NCI-H2029 (cell line): ENCODE data around the gene CD226.
"Not testable (repeated sequence)": the region's sequence is repeated elsewhere in the genome, so short reads cannot be mapped to it uniquely, and the experiment has no call there.

Experiments used
- DNase-seq: peaks from one replicate; lab custom pipeline; 2025; lab: John Stamatoyannopoulos, UW

The CD226 gene

DNA sequence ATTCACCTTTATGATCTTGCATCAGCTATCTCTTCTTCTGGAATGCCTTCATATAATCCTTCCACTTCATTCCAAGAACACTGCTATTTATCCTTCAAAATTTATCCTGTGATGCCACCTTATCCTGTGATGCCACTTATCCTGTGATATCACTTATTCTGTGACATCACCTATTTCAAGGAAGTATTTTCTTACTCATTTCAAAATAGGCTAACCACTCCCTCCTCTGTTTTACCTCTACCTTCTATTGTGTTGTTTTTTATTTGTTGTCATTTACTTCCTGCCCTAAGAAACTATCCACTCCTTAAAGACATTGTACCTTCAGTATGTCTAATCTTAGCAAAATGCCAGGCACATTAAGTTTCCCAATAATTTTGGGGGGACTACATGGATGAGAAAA, 38.8 kb downstream of the CD226 start:
- DNase-seq: no peak

DNA sequence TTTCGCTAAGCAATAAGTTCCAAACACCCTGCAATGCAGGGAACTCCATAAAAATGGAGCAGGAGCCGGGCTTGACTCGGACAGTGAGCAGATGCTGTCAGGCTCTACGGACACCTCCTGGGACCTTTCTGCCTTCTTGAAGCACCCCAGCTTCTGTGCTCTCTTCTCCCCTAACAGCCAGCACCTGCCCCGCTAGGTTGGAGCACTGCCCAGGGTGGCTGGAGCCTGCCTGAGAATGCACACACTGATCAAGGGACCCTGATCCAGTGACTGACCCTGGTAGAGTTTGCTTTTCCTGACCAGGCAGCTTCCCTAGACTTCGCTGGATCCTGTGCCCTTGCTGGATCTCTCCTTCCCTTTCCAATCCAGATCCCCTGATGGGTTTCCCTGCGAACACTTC, 40.9 kb downstream of the CD226 start:
- DNase-seq: no peak

DNA sequence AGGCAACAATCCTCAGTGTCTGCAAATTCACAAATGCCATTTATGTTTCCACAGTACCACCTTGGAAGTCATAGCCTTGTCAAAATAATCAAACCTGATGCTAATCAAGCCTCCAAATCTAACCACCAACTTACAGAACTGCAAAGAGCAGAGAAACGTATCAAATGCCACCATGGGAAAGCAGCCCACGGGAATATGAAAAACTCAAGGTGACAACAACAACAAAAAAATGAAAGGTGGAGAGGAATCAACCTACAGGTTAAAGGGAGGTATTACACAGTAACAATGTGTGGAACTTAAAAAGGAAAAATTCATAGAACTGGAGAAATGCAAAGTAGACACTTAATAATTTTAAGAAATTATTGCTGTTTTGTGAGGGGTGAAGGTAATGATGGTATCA, 46.7 kb downstream of the CD226 start:
- DNase-seq: no peak

DNA sequence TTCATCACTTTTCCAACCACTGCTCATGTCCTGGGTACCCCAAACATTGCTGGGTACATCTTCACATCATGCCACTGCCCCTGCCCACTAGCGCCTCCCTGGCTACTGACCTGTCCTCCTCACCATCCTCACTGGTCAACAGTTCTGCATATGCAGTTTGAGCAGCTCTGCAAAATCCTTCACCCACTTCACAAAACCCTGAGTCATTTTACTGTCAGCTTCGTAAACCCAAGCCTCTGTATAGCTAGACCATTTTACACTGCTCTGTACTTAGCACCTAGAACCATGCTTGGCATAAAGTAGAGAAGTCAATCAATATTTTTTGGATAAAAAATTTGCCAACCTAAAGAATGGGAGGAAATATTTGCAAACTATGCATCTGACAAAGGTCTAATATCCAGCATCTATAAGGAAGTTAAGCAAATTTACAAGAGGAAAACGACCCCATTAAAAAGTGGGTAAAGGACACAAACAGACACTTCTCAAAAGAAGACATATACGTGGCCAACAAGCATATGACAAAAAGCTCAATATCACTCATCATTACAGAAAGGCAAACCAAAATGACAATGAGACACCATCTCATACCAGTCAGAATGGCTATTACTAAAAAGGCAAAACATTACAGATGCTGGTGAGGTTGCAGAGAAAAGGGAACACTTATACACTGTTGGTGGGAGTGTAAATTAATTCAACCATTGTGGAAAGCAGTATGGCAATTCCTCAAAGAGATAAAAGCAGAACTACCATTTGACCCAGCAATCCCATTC, 48.3 kb downstream of the CD226 start:
- DNase-seq: not testable (repeated sequence)

DNA sequence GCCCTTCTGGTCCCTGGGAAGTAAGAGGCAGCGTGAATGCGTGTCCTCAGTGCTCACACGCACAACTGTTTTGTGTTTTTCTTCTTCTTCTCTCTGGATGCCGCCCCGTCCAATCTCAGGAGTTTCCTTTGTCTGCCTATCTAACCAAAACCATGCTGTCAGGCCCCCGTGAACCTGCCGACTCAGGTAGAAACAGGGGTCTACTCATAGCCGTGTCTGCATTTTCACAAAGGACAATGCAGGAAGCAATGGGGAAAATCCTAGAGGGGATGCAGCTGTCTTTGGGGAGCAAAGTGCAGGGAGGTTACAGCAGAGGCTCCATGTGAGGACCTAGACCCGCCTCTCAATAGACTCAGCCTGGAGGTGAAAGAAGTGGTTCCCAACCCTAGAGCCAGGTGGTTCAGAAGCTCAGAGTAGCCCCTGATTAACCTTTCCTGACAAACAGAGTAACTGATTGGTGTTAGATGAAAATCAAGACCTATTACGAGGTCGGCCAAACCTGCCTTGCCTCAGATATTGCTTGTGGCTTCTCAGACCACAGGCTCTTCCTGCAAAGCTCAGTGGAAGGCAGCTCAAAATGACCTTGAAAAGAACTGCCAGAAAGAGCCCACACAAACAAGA, 49.3 kb downstream of the CD226 start:
- DNase-seq: no peak

DNA sequence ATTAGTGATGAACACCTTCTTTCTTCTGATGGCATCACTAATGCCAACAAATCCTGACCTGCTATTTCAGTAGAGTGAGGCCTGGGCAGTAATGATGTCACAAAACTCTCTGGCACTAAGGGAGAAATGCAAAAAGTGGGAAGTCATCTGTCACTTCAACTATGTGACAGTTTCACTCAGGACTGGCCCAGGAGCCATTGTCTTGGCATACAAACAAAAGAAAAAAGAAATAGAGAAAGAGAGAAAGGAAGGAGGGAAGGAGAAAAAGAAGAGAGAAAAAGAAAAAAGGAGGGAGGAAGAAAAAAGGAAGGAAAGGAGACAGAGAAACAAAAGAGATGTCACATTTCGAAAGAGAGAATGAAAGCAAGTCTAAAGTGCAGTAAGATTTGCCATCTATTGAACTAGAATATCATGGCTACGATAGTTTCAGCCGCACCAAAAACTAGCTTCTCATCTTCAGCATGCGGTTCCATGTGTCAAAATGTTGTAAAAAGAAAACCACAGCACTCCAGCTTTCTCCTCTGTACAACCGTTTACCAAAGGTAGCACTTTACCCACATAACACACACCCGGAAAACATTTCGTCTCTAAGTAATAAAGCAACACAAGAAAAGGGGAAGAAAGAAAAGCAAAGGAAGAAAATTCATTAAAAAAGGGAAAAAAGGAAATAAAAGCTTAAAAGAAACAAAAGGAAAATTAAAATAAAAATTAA, 50.1 kb downstream of the CD226 start:
- no peak for DNase-seq

DNA sequence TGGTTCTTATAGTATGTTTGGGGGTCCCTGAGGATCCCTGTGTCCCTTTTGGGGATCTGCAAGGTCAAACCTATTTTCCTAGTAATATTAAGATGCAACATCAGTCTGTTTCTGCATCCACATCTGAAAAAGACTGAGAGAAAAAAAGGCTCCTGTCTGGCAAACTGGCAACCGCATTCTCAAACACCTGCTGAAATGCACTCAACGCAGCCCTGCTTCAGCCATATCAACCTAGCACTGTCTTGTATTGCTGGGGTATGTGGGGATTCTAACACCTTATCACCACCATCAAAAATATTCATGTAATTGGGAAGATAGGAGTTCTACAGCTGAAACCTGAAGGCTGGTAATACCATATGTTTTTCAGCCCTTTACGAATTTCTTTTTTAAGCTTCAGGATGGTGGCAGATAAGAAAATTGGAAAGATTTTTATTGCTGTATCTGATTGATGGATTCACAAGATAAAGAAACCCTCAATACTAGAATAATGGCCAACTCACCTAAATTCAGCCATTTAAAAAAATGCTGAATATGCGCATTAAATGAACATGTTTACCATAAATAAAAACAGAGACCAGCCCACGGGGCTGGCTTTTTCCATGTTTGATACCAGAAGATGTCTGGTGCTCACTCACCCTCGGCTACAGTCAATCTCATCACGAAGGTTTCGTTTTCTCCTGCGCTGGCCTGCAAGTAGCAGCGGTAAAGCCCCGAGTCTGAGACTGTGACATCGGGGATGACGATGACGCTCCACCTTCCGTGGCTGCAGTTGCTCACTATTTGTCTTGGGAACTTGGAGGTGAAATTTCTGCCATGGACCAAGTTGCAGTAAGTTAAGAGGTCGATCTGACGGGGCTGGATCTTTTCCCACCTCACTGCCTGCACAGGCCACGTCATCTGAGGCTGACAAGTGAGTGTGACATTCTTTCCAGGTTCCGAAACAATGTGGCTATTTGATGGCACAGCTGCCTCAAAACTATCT, 52.3 kb downstream of the CD226 start:
- DNase-seq: no peak

DNA sequence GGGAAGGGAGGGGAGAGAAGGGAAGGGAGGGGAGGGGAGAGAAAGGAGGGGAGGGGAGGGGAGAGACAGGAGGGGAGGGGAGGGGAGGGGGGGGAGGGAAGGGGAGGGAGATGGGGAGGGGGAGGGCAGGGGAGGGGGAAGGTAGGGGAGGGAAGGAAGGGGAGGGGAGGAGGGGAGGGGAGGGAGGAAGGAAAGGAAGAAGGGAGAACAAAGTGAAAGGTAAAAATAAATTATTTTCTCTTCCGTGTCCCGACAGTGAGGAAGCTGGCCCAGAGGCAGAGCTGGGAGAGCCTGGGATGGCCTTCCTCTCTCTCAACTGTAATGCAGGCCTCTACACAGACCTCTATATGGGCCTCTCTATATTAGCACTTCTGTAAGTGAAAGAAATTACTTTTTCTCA, 53.2 kb downstream of the CD226 start:
- no peak for DNase-seq

DNA sequence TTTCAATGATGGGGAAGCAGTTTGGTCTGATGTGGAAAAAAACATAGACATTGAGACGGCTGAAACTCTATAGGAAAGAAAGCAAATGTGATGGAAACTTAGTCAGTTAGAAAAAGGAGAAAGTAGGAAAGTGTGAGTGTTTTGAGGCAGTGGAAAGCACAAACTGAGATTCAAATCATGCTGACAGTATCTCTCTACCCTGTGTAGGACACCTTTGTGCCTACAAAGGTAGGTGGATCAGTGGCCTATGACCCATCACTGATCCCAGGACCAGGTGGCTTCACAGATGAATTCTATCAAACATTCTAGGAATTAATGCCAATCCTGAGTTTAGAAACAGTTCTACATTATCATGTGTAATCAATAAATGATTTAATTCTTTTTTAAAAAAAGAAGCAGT, 57.1 kb downstream of the CD226 start:
- no peak for DNase-seq

DNA sequence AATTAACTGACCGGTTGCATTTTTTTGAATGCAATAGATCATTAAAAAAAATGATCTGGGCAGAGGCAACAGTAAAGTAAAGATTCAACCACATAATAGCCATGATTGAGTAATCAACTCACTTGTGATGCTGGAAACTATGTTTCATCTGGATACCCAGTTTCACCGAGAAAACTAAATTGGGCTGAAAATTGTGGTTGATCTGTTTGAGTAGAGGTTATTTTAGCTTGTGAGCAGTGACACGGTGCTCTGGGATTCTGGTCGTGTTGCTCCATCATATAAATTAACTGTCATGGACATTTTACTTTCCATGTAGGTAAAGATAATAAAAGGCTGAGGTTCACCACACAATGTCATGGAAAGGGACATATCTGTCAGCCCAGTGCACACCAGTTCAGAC, 58.7 kb downstream of the CD226 start:
- no peak for DNase-seq

DNA sequence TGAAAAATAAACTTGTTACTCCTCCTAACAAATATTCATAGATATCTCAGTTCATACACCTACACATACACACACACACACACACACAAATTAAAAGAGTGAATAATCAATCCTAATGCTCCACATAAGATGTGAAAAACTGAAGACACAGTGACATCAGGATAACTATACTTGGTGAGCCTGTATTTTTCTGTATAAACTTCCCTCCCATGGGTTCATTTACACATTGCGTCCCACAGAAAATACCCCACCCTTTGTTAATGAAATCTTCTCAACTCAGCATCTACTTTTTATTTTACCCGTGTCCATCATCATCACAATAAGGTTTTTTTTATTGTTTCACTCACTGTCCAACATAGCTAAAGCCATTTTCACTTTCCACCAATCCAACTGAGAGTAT, 60.4 kb downstream of the CD226 start:
- no peak for DNase-seq

DNA sequence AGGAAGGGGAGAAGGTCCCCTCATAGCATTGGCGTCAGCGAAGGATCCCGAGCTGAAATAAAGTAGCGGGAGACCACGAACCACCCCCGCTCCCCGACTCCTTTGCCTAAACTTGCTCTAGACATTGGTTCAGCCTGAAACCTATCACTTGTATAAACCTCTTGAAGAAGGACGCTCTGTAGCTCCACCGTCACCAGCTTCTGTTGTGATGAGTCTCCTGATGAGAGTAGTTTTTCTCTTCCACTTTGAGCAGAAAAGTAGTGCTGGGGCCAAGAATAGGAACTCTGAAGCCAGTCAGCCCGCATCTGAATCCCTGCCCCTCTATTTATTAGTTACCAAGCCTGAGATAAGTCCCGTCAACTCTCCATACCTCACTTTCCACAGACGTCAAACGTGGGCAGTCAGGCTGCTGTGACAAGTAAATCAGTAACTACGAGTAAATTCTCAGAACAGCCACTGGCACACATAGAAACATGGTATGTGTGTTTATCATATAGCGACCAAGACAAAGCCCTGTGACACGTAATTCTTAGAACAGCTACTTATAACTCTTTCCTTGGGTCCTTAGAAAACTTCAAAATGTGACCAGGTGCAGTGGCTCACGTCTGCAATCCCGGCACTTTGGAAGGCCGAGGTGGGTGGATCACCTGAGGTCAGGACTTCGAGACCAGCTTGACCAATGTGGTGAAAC, 61.7 kb downstream of the CD226 start:
- no peak for DNase-seq

DNA sequence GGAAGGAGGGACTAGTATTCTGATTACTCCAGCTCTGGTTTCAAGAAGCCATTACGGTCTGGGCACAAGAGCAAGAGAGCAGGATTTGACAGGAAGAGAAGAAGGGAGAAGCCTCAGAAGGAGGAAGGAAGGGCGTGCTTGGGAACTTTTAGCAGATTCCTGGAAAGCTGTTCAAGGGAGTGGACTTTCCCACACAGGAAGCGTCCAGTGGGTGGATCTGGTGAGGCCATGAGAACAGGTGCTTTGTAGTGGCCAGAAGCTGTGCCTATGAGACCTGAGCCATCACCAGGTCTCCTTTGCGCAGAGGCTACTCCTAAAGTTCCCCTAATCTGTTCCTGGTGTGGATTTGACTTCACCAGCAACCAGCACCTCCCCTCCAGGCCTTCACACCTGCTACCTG, 62.3 kb downstream of the CD226 start:
- DNase-seq: no peak

DNA sequence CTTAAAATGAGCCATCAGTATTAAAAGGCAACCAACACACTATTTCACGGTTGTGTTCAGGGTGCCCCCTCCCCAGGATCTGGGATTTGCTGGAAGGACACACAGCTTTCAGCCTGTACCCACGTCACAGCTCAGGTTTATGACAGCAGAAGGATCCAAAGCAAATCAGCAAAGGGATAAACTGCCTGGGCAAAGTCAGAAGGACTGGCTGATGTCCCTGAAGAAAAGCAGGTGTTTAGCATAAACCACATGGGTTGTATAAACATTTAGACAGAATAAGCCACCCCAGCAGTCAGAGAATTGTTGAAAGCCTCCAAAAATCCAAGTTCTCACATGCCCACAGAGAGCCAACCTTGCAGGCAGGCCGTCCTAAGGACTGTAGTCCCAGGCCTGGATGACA, 63.9 kb downstream of the CD226 start:
- DNase-seq: no peak

DNA sequence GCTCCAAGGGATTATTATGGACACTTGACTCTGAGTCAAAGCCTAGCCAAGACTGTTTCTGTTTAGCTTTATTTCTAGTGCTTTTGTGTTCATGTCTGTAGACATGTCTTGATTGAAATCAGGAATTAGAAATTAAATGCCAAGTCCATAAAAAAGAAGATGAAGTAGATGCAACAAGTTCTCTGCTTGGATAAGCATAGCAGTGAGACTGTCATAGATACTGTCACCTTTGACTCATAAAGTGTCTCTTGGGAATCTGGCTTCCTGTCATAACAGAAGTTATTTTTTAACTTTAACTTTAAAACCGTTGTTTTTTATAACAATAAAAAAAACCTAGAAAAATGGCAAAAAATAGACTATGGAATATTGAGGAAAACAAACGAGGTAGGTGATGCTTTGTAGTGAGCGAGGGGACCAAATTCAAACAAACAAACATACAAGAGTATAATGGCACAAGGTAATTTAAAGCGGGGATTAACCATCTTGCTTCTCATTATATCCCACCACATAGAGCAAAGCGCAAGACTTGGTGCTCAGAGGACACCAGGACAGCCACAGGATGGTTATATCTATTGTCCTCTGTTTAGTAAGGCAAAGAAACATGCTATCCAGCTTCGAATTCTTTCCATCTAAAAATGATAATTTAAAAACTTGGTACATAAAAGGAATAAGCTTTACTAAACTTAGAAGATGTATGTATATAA, 64.6 kb downstream of the CD226 start:
- no peak for DNase-seq

DNA sequence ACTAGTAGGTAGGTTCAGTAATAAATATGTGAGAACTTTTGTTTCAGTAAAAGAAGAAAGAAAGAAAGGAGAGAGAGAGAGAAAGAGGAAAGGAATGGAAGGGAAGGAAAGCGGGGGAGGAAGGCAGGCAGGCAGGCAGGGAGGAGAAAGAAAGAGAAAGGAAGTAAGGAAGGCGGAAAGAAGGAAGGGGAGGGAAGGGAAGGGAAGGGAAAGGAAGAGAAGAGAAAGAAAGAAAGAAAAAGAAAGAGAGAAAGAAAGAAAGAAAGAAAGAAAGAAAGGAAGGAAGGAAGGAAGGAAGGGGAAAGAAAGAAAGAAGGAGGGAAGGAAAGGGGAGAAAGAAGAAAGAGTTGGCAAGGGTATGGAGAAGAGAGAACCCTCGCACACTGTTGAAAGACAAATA, 67.6 kb downstream of the CD226 start:
- DNase-seq: no peak

DNA sequence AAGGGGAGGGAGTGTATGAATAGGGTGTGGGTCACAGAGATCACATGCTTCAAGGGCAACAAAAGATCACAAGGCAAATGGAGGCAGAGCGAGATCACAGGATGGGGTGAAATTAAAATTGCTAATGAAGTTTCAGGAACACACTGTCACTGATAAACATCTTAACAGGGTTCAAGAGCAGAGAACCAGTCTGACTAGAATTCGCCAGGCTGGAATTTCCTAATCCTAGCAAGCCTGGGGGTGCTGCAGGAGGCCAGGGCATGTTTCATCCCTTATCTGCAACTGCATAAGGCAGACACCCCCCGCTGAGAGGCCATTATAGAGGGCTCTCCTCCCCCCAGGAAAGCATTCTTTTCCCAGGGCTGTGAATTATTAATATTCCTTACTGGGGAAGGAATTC, 68.6 kb downstream of the CD226 start:
- not testable (repeated sequence) for DNase-seq

DNA sequence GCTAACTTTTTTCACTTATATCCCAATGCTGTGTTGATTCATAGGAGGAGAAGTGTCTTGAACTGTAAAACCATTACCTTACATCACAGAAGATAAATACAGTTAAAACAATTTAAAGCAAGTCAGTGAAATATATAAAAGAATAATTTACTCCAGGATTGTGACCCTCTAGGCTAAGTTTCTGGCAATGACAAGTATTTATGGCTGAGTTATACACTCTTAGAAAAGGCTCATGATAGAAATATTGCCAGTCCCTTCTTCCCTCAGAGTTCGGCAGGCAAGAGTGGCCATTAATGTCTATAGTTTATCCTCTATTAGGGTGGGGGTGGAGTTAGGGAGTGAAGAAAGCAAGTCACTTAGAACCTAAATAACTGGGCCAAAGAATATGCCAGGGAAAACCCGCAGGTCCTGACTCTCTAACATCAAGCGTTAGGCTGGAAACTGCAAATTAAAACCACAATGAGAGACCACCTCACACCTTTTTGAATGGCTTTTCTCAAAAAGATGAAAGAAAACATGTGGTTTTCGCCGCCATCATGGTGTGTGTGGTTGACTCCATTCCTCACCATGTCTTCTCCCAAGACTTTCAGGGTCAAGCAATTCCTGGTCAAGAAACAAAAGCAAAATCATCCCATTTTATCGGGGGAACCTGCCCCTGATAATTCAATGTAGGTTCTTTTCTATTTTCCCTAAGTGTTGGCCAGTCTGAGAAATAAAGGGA, 69.3 kb downstream of the CD226 start:
- DNase-seq: no peak

DNA sequence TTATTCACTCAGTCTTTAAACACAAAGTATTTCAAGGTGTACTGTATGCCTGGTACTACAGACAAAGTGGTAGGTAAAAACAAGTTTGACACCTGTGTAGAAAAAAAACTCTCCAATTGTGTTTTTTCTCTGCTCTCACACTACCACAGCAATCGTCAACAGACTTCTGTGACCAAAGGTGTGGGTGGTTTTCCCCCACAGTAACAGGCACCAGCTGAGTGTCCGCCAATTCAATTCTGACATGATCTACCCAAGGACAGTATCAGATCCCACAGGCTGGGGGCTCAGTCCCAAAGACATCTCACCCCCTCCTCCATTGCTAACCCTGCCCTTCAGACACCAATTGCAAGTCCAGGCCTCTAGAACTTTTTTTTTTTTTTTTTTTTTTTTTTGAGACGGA, 71.2 kb downstream of the CD226 start:
- no peak for DNase-seq

DNA sequence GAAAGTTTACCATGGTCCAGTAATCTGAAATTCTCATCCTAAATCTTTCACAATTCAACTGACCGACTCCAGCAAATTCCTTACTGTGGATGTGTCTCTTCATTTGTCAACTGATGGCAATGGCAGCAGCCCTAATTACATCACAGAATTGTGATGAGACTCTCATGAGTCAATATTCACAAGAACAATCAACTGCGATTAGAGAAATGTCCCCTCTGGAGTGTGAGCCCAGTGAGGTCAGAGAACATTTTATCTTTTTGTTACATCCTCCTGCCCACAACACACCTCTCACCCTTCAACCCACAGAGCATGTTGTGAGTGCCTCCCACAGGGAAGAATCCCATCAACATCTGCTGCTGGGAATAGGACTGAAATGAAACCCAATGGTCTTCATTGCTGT, 73.6 kb downstream of the CD226 start:
- no peak for DNase-seq
